ENCODE measurements around the gene MAPK10.
"Not testable (repeated sequence)": the region's sequence is repeated elsewhere in the genome, so short reads cannot be mapped to it uniquely, and the experiment has no call there.

Gene MAPK10

DNA sequence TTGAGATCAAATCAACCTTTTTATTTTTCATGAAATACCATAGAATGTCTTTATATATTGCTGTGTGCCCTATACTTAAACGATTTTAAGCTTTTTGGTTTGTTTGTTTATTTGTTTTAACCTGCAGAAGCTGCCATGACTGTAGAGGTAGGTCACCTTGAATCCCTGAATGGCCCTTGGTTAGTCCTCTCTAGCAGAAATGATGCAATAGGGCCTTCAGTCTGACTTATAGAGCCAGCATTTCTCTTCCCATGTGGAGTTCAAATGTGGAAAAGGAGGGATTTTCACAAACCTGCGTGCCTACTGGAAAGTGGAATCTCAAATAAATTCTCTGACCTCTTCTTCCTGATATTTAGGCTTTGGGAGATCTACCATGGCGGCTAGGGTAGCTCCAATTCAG is 327.9 kb downstream of the MAPK10 start:
- no peak for DNase-seq

DNA sequence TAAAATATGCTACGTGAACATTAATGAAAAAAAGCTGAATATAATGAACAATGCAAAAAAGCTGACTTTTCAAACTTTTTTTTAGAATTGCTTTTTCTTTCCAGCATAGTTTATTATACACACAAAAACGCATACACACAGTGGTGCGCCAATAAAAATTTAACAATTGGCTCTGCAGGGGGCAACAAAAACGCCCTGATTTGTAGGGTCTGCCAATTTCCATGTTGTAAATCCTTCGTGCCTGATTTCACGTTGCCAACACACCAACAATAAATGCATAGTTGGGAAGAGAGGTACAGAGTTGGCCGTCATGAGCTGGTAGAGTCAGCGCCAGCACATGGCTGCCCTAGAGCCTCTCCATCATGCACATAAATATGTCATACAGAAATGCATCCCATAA is 333.1 kb downstream of the MAPK10 start:
- DNase-seq: no peak

DNA sequence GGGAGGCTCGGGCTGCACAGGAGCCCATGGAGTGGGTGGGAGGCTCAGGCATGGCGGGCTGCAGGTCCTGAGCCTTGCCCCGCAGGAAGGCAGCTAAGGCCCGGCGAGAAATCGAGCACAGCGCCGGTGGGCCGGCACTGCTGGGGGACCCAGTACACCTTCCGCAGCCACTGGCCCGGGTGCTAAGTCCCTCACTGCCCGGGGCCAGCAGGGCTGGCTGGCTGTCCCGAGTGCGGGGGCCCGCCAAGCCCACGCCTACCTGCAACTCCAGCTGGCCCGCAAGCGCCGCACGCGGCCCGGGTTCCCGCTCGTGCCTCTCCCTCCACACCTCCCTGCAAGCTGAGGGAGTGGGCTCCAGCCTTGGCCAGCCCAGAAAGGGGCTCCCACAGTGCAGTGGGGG is 338.2 kb downstream of the MAPK10 start:
- not testable (repeated sequence) for DNase-seq

DNA sequence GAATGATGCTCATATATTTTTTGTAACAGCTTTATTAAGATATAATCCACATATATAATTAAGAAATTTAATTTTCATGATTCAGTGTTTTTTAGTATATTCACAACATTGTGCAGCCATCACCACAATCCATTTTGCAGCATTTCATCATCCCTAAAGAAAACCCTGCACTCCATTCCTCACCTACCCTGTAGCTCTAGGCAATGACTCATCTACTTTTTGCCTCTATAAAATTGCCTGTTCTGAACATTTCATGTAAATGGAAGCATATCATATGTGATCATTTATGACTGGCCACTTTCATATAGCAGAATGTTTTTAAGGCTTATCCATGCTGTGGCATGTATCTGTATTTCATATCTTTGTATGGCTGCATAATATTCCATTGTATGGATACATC is 339.9 kb downstream of the MAPK10 start:
- DNase-seq: no peak

DNA sequence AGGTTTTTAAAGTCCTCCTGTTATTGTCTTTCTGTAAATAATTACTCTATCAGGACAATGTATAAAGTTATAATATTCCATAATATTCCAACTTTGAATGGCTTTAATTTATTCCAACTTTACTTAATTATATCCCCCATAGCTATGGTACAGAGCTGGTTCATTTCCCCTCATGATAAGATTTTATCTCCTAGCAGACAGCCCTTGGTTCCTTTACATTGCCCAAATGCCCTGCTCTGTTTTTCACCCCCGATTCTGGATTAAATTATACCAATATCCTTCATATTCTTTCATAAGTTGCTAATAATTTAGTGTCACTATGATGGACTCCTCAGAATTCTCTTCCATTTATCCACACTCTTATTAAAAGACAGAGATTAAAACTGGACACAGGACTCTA is 340.5 kb downstream of the MAPK10 start:
- no peak for DNase-seq

DNA sequence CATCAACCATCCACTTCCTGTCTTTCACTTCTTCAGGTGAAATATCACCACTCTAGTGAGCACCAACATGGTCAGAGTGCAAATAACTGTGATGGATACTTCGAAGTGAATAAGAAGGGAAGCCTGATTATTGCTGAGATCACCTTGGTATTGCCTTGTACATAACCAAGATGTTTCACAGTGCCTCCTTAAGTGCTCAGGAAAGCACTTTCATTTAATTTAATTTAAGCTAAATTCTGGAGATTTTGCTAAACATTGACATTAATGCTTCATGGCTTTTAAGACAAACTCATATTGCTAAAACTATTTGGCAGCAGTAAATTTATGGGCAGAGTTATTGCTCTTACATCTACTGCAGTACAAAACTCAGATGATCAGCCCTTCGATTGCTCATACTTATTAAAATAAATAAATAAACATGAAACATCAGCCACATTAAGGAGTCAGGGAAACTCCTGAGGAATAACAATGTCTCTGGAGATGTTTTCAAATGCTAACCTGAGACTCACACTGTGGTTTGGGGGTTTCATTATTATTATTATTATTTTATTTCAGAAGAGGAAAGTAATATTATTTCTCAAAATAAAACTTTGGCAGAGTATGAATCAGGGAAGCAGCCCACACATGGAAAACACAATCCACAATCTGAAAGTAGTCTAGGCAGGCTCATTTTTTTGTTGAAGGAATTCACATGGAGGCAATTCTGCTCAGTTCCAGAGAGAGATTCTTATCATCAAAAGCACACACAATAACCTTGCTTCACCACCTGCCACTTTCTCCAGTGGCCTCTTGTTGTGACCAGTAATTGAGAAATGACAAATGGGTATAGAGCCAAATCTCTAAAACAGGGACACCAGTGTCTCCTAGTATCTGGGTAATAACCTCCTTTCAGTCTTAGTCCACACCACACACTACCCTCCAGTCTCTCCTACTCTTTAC is 344.2 kb downstream of the MAPK10 start:
- DNase-seq: no peak

DNA sequence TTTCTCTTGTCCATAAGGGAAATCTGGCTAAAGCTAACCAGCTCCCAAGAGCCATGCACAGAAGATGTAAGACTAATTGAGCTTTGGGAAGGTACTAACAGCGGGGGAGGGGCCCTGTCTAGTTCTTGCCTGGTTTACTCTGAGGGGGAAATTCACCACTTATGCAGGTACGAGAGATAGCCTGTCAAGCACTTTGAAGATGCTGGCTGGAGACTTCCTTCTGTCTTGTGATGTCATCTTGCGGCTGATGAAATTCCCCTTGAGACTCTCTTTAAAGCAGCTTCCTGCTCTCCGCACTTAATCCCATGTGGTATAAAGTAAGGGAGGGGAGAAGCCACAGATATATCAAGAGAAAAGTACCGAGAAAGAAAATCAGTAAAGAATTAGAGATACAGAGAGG is 345.3 kb downstream of the MAPK10 start:
- DNase-seq: no peak

DNA sequence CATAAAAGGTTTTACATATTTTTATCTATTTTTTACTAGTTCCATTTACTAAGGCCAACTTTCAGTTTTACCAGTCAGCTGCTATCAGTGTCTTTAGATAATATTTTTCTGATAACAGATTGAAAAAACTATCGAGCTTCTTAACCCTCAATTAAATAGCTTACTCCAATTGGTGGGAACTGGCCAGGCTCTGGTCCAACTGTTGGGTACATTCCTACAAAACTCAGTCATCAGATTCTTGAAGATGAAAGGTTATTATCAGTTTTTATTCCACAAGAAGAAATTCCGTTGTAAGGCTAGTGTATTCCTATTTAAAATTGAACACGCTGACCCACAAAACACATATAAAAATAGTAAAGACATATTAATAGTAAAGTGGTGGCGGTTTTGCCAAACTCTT is 346.2 kb downstream of the MAPK10 start:
- no peak for DNase-seq

DNA sequence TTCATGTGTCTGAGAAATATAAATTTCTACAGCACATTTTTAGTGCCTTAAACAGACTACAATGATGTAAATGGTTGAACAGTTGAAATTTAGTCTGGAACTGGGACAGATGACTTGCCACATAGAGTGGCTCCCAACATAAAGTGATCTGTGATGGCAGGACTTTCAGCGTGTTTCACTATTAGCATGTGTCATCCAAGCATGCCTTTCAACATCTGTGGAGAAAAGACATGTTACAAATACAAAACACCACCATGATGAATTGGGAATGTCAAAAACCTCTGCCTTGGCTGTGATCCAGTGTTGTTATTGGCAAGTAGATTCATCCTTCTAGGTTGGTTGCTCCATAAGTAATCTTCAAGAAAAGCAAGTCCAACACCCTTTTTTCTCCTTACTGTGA is 348.7 kb downstream of the MAPK10 start:
- no peak for DNase-seq

DNA sequence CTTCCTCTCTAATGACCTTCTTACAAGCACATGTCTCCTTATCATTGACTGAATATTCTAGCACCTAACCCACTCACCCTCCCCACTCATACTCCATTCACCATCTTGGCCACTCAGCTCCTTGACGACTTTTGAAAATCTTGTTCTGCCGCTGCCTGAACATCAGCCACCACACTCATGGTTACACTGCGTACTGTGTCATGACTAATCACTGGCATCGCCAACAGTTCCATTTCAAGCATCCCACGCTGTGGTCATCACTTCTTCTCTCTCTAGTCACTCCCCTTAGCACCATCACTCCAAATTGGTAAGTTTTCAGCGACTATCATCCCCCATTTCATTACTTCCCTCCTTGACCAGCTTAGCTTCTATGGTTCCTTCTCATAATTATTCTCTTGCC is 352.8 kb downstream of the MAPK10 start:
- no peak for DNase-seq

DNA sequence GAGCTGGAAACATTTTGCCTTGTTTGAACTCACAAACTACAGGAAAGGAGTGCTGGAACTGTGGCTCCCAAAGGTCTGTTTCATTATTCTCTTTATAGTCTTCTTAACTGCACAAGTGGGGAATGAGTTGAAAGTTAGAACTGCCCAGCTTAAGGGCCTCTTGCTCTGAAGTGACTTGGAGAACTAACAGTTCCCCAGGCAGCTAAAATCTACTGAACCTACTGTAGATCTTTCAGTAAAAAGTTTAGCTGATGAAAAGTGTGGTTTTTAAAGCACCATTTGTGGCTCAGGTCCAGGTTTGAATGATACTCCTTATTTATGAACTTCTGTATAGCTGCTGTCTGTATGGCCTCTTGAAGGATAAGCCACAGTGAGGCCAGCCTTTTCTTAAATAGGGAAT is 353.8 kb downstream of the MAPK10 start:
- no peak for DNase-seq

DNA sequence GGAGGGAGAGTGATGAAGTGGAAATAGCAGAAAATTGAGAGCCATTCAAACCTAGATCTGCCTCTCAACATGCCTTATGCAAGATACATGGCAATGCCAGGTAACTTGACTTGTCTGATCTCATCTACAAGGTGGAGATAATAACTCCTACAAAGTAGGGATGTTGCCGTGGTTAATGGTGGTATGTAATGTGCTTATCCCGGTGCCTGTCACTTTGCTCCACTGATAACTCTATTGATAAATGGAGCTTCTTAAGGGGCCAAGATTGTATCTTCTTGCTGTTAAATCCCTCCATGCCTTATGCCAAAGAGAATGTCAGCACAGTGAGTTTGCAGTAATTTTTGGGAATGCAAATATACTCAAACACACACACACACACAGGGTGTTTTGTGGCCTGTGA is 355.8 kb downstream of the MAPK10 start:
- no peak for DNase-seq

DNA sequence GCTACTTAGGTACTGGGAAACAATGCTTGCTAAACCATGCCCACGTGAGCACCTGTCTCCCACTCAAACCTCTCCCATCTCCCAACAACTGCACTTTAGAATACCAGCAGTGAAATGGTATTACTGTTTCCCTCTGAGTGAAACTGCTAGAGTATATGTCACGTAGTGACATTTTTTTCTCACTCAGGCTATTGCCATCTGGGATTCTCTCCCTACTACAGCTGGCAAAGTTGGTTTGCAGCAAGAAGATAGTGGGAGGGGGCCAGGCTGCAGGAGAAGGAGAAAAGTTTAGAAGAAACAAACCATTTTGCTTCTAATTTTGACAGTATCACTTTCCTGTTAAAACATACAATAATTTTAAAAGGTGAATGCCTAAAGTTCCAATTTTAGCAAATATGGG is 358.3 kb downstream of the MAPK10 start:
- no peak for DNase-seq

DNA sequence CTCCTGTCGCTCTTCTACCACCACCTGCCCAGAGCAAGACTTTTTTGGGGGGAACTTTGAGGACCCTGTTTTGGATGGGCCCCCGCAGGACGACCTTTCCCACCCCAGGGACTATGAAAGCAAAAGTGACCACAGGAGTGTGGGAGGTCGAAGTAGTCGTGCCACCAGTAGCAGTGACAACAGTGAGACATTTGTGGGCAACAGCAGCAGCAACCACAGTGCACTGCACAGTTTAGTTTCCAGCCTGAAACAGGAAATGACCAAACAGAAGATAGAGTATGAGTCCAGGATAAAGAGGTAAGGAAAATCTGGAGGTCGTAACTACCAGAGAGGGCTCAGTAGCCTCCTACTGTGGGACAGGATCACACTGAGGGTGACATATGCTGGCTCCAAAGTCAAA is 364.5 kb downstream of the MAPK10 start:
- DNase-seq: no peak

DNA sequence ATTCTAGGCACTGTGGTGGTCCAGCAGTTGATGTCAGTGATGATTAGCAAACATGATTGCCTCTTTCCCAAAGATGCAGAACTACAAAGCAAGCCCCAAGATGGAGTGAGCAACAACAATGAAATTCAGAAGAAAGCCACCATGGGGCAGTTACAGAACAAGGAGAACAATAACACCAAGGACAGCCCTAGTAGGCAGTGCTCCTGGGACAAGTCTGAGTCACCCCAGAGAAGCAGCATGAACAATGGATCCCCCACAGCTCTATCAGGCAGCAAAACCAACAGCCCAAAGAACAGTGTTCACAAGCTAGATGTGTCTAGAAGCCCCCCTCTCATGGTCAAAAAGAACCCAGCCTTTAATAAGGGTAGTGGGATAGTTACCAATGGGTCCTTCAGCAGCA is 365.3 kb downstream of the MAPK10 start:
- no peak for DNase-seq

DNA sequence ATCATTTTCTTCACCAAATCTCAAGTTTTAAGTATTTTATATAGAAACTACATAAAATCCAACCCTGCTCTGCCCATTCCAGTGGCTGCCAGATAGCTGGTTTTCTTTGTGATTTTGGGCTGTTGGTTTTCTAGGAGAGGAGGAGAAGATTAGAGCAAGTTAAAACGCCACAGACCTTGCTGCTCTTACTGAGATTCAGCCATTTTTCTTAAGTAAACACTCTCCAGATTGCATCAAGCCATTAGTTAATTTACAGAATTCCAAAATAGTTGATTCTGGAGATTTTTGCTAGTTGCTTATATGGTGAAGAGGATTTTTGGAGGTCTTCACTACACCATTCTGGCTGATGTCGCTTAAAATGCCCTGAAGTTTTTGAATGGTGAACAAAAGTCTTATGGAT is 366.2 kb downstream of the MAPK10 start:
- DNase-seq: no peak

DNA sequence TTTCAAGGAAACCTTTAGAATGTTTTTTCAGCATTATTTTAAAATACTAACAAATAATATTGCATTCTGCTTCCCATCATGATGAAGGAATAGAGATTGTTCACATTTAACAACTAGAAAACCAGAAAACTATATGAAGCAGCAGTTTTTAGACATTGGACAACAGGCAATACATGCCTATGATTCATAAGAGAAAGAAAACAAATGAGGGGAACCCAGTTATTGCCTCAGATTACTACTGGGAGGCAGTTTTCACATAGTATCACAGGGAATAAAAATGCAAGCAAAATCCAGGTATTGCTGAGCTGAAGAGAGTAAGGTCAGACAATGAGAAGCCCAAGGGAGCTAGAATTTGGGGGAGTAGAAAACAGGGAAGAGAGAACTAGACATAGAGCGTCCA is 373.6 kb downstream of the MAPK10 start:
- no peak for DNase-seq

DNA sequence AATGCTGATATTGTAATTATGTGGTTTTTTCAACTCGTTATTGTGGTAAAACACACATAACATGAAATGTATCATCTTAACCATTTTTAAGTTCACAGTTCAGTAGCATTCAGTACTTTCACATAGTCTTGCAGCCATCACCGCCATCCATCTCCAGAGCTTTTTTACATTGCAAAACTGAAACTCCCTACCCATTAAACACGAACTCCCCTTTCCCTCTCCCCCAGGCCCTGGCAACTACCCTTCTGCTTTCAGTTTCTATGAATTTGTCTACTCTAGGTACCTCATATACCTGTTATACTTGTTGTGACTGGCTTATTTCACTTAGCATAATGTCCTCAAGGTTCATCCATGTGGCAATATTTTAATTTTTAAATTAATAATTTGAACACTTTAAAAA is 380.6 kb downstream of the MAPK10 start:
- no peak for DNase-seq

DNA sequence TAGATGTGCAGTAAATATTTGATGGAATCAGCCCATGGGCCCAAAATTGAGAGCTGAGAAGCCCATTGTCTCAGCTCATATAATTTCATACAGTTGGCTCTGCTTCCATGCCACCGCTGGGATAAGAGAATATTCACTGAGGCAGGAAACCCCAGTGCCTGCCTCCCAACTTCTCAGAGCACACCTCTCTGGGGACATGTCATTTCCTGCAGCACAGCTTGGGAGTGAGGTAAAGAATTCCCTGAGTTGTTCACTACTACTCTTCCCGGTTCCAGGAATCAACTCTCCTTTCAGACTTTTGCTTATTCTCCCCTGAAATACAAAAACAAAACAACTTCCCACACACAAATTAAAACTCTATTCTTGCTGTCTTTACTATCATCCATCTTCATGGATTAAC is 389.3 kb downstream of the MAPK10 start:
- no peak for DNase-seq

DNA sequence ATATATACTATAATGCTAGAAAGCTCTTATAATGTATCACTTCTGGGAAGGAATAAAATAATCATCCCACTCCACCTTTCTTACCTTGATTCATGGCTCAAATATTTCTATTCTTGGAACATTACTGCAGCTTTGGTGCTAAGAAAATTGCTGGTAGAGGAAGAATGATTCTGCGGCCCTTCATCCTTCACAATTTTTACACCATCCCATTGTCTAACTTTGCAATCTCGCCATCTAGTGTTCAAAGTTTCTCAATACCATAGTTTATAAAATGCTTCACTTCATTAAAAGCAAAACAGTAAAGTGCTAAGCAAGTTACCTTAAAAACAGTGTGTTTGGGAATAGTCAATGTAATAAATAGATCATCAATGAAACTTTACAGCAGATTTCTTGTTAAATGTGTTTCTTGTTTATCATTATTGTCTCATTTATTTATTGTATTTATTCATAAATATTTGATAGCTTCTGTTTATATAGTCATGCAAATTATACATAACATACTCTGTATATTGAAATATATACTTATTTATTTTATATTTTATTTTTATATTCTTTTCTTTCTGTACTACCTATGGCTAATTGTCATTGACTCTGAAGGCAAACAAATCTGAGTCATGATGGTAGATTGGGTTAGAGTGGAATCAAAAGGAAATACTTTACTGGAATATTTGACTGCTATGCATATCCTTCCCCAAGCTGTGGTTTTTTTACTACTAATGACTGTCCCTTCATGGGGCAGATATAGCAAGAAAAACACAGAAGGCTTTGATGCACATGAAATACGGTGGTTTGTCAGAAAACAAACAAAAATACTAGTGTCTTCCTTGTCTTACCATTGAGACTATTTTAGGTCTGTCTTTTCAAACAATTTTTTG is 390.7 kb downstream of the MAPK10 start:
- no peak for DNase-seq

DNA sequence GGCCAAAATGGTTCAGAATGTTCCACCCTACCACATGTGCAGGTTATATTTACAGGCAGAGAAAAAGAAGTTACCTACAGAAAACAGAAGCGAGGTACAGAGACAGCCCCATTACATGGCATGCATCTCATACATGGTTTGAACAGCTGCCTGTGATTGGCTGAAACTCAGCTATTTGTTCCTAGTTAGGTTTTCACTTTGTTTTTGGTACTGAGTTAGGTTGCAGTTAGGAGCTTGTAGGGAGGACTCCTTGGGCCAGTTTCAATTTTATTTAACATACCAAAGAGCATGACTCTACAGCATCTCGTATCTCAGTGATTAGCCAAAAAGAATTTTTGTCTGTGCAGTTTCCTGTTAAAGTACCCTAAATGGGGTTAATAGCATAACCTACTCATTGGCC is 392.0 kb downstream of the MAPK10 start:
- DNase-seq: no peak

DNA sequence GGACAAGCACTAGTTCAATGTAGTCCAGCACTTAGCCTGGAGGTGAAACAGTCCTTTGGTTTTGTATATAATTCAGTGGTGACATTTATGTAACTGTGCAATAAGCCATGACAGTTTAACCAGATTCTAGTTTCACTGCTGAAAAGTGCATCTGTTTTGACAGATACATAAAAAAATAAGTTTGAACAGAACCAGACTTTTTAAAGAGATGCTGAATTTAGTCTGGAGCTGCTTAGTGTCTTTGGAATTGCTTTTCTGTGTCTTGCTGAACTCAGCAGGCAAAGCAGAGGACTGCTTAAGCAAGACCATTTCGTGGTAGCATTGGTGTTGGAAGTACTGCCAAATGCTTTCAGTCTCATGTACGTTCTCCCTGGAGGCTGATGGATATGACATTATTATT is 393.5 kb downstream of the MAPK10 start:
- no peak for DNase-seq

DNA sequence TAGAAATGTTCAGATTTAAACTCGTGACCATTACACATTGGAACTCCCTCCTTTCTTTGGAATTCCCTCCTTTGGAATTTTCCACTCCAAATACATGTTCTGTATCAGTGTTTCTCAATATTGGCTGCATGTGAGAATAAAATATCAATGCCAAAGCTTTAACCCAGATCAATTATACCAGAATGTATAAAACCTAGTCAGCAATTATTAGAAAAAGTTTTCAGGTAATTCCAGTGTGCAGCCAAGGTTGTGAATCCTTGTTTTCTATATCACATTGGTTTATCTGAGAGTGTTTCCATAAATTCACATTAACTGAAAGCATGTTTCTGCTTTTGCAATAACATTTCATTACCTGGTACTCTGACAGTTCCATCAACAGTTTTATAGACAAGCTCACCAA is 394.3 kb downstream of the MAPK10 start:
- DNase-seq: no peak

DNA sequence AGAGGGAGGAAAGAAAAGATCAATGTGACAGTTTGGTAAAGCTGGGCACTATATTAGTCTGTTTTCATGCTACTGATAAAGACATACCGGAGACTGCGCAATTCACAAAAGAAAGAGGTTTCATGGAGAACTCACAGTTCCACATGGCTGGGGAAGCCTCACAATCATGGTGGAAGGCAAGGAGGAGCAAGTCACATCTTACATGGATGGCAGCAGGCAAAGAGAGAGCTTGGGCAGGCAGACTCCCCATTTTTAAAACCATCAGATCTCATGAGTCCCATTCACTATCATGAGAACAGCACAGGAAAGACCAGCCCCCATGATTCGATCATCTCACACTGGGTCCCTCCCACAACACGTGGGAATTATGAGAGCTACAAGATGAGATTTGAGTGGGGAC is 394.8 kb downstream of the MAPK10 start:
- DNase-seq: not testable (repeated sequence)
